Naive B cell (primary cell): ENCODE measurements around the gene ZFYVE16. TPM values are rescaled to one million over a fixed set of nuclear protein-coding genes. Genes with fewer than 3 reads are reported as not detected.
"Not testable (repeated sequence)": the region's sequence is repeated elsewhere in the genome, so short reads cannot be mapped to it uniquely, and the experiment has no call there.

Experiments
- ATAC-seq, 2 donors: fragments of 150-1000 bp; cut with Tn5 transposase; 2 replicates each; pipeline ENCODE4 v1.10.0; 2021; ENCODE audit warnings: low read depth in 2 of 2, mild to moderate bottlenecking in 2 of 2, moderate library complexity in 2 of 2
- DNase-seq: peaks from one replicate; pipeline ENCODE4 v3.0.0; 2022
- H3K27ac Mint-ChIP-seq, 6 donors: one replicate each; pipeline ENCODE4 v1.8.0; 2020 to 2022; ENCODE audit warnings: mild to moderate bottlenecking in 6 of 6, mixed read lengths in 6 of 6, moderate library complexity in 5 of 6, inconsistent platforms in 2 of 6
- H3K27me3 Mint-ChIP-seq, 3 donors: one replicate each; pipeline ENCODE4 v1.8.0; 2021 to 2022; ENCODE audit warnings: mixed read lengths in 3 of 3, mild to moderate bottlenecking in 1 of 3
- H3K36me3 Mint-ChIP-seq, 2 donors: one replicate each; pipeline ENCODE4 v1.8.0; 2020 to 2022; ENCODE audit warnings: mixed read lengths in 2 of 2, inconsistent platforms in 1 of 2, mild to moderate bottlenecking in 1 of 2
- H3K4me1 Mint-ChIP-seq, 3 donors: one replicate each; pipeline ENCODE4 v1.8.0; 2020 to 2022; ENCODE audit warnings: mixed read lengths in 3 of 3, inconsistent platforms in 1 of 3, mild to moderate bottlenecking in 1 of 3, moderate library complexity in 1 of 3
- H3K4me3 Mint-ChIP-seq, 8 donors: one replicate each; pipeline ENCODE4 v1.8.0; 2020 to 2022; ENCODE audit warnings: mild to moderate bottlenecking in 8 of 8, mixed read lengths in 8 of 8, moderate library complexity in 8 of 8, inconsistent platforms in 2 of 8
- H3K9me3 Mint-ChIP-seq, 7 donors: one replicate each; pipeline ENCODE4 v1.8.0; 2020 to 2022; ENCODE audit warnings: mixed read lengths in 7 of 7, mild to moderate bottlenecking in 5 of 7, inconsistent platforms in 2 of 7, moderate library complexity in 1 of 7
- polyA plus RNA-seq, 6 donors: library from polyadenylated mRNA; unstranded; fragments of 300-500 nt; fragmentation: Illumina TruSeq; gene quantifications; one replicate each; pipeline ENCODE4 v1.2.3, GENCODE V29; 2021; ENCODE audit warnings: low read depth in 6 of 6

The ZFYVE16 gene
- polyA plus RNA-seq, 6 donors from 2014 or later: 3.7 to 9.2 (median 8.0) TPM

- no peak overlapping the region for H3K4me3 Mint-ChIP-seq
Measured at GRCh38 chr5:80435476-80435875, 27.6 kb downstream of the ZFYVE16 start.

GRCh38 chr5:80437326-80437725, 29.5 kb downstream of the ZFYVE16 start:
- no peak for DNase-seq
- peaks cover 0 to 6% (median 0%) of the 10 kb centered on the region in 7 donors for H3K9me3 Mint-ChIP-seq
- H3K4me1 Mint-ChIP-seq: peaks cover 2 to 5% (median 3%) of the 10 kb centered on the region in 3 donors
- peaks cover 26 to 42% of the 10 kb centered on the region in 2 donors for H3K36me3 Mint-ChIP-seq
- no peaks in the 10 kb centered on the region for H3K27me3 Mint-ChIP-seq
- H3K4me3 Mint-ChIP-seq: no peak overlapping the region
- no peak for ATAC-seq
- no peak overlapping the region for H3K27ac Mint-ChIP-seq

More at GRCh38 chr5:80435476-80435875, 27.6 kb downstream of the ZFYVE16 start:
- DNase-seq (no peak), ATAC-seq (no peak)
- Mint-ChIP-seq H3K9me3 (peaks cover 0 to 8% (median 1%) of the 10 kb centered on the region in 7 donors), H3K27me3 (no peaks in the 10 kb centered on the region), H3K36me3 (peaks cover 15 to 29% of the 10 kb centered on the region in 2 donors), H3K27ac (peak overlapping the region in 1 of 6 donors; percentile 30), H3K4me1 (peaks cover 2 to 5% (median 3%) of the 10 kb centered on the region in 3 donors)

GRCh38 chr5:80438739-80439138, 30.9 kb downstream of the ZFYVE16 start:
- DNase-seq (no peak), ATAC-seq (no peak)
- Mint-ChIP-seq H3K27me3 (no peaks in the 10 kb centered on the region), H3K4me3 (no peak overlapping the region), H3K9me3 (peaks cover 0 to 6% (median 0%) of the 10 kb centered on the region in 7 donors), H3K4me1 (peaks cover 0 to 5% (median 3%) of the 10 kb centered on the region in 3 donors), H3K27ac (no peak overlapping the region), H3K36me3 (peaks cover 26 to 42% of the 10 kb centered on the region in 2 donors)

GRCh38 chr5:80439213-80439612, 31.3 kb downstream of the ZFYVE16 start:
- Mint-ChIP-seq H3K4me3 (no peak overlapping the region), H3K27ac (no peak overlapping the region), H3K36me3 (peaks cover 26 to 42% of the 10 kb centered on the region in 2 donors), H3K4me1 (peaks cover 0 to 5% (median 3%) of the 10 kb centered on the region in 3 donors), H3K9me3 (peaks cover 0 to 6% (median 0%) of the 10 kb centered on the region in 7 donors), H3K27me3 (no peaks in the 10 kb centered on the region)
- ATAC-seq: no peak
- no peak for DNase-seq

GRCh38 chr5:80442742-80443141, 34.9 kb downstream of the ZFYVE16 start:
- ATAC-seq: no peak
- no peak for DNase-seq
- H3K9me3 Mint-ChIP-seq: no peaks in the 10 kb centered on the region
- H3K36me3 Mint-ChIP-seq: peaks cover 19 to 25% of the 10 kb centered on the region in 2 donors
- H3K27me3 Mint-ChIP-seq: no peaks in the 10 kb centered on the region
- H3K4me3 Mint-ChIP-seq: no peak overlapping the region
- H3K4me1 Mint-ChIP-seq: peaks cover 0 to 8% (median 4%) of the 10 kb centered on the region in 3 donors
- H3K27ac Mint-ChIP-seq: no peak overlapping the region

- H3K27ac Mint-ChIP-seq: peak overlapping the region in 1 of 6 donors; percentile 20
- H3K9me3 Mint-ChIP-seq: no peaks in the 10 kb centered on the region
- no peak for ATAC-seq
- no peak overlapping the region for H3K4me3 Mint-ChIP-seq
- no peak for DNase-seq
- peaks cover 6 to 60% of the 10 kb centered on the region in 2 donors for H3K36me3 Mint-ChIP-seq
- H3K27me3 Mint-ChIP-seq: no peaks in the 10 kb centered on the region
- no peaks in the 10 kb centered on the region for H3K4me1 Mint-ChIP-seq
Measured at GRCh38 chr5:80453366-80453765, 45.5 kb downstream of the ZFYVE16 start.

GRCh38 chr5:80463269-80463668, 55.4 kb downstream of the ZFYVE16 start:
- DNase-seq (no peak), ATAC-seq (no peak)
- no peaks in the 10 kb centered on the region for H3K27me3 Mint-ChIP-seq
- no peaks in the 10 kb centered on the region for H3K4me1 Mint-ChIP-seq
- peaks cover 6 to 46% (median 36%) of the 10 kb centered on the region in 7 donors for H3K9me3 Mint-ChIP-seq
- H3K27ac Mint-ChIP-seq: no peak overlapping the region
- peaks cover 77 to 84% of the 10 kb centered on the region in 2 donors for H3K36me3 Mint-ChIP-seq
- peak overlapping the region in 1 of 8 donors; percentile 42 for H3K4me3 Mint-ChIP-seq

- no peak for ATAC-seq
Measured at GRCh38 chr5:80466669-80467485, 59.0 kb downstream of the ZFYVE16 start.

GRCh38 chr5:80468131-80468530, 60.3 kb downstream of the ZFYVE16 start:
- Mint-ChIP-seq H3K27ac (no peak overlapping the region), H3K27me3 (no peaks in the 10 kb centered on the region), H3K4me3 (no peak overlapping the region), H3K9me3 (peaks cover 15 to 57% (median 44%) of the 10 kb centered on the region in 7 donors), H3K36me3 (peaks cover 75 to 81% of the 10 kb centered on the region in 2 donors), H3K4me1 (no peaks in the 10 kb centered on the region)
- ATAC-seq (no peak), DNase-seq (no peak)

More at GRCh38 chr5:80466669-80467485, 59.0 kb downstream of the ZFYVE16 start:
- Mint-ChIP-seq H3K9me3 (peaks cover 11 to 64% (median 54%) of the 10 kb centered on the region in 7 donors), H3K4me3 (no peak overlapping the region), H3K27ac (no peak overlapping the region), H3K36me3 (peaks cover 81 to 84% of the 10 kb centered on the region in 2 donors), H3K27me3 (no peaks in the 10 kb centered on the region), H3K4me1 (no peaks in the 10 kb centered on the region)
- DNase-seq: no peak

- Mint-ChIP-seq H3K9me3 (peaks cover 9 to 38% (median 25%) of the 10 kb centered on the region in 7 donors), H3K36me3 (peaks cover 74 to 78% of the 10 kb centered on the region in 2 donors), H3K4me3 (peak overlapping the region in 1 of 8 donors; percentile 63)
- ATAC-seq, DNase-seq, H3K27ac Mint-ChIP-seq, H3K4me1 Mint-ChIP-seq, H3K27me3 Mint-ChIP-seq: not testable (repeated sequence)
Measured at GRCh38 chr5:80470631-80471030, 62.8 kb downstream of the ZFYVE16 start.

- Mint-ChIP-seq H3K4me1 (no peaks in the 10 kb centered on the region), H3K4me3 (no peak overlapping the region), H3K36me3 (peaks cover 46% of the 10 kb centered on the region in 2 donors), H3K27ac (no peak overlapping the region), H3K9me3 (peaks cover 3 to 24% (median 17%) of the 10 kb centered on the region in 7 donors), H3K27me3 (no peaks in the 10 kb centered on the region)
- DNase-seq (no peak), ATAC-seq (no peak)
Measured at GRCh38 chr5:80474929-80475328, 67.1 kb downstream of the ZFYVE16 start.

- ATAC-seq (no peak), DNase-seq (no peak)
- Mint-ChIP-seq H3K9me3 (peaks cover 10 to 43% (median 32%) of the 10 kb centered on the region in 7 donors), H3K27ac (no peak overlapping the region), H3K36me3 (peaks cover 22 to 39% of the 10 kb centered on the region in 2 donors), H3K4me3 (no peak overlapping the region), H3K27me3 (peaks cover 0 to 5% (median 3%) of the 10 kb centered on the region in 3 donors), H3K4me1 (no peaks in the 10 kb centered on the region)
Measured at GRCh38 chr5:80479713-80480112, 71.8 kb downstream of the ZFYVE16 start.

GRCh38 chr5:80480354-80480753, 72.5 kb downstream of the ZFYVE16 start:
- H3K36me3 Mint-ChIP-seq: peaks cover 16 to 39% of the 10 kb centered on the region in 2 donors
- H3K27me3 Mint-ChIP-seq: peaks cover 3 to 11% (median 10%) of the 10 kb centered on the region in 3 donors
- H3K27ac Mint-ChIP-seq: peak overlapping the region in 1 of 6 donors; percentile 37
- DNase-seq: no peak
- no peaks in the 10 kb centered on the region for H3K4me1 Mint-ChIP-seq
- no peak for ATAC-seq
- no peak overlapping the region for H3K4me3 Mint-ChIP-seq
- H3K9me3 Mint-ChIP-seq: peaks cover 10 to 49% (median 32%) of the 10 kb centered on the region in 7 donors
